Urinary bladder (tissue), 4 donors: Measurements from ENCODE around the gene RIN3. TPM values are rescaled to one million over a fixed set of nuclear protein-coding genes. Genes with fewer than 3 reads are reported as not detected.

Source experiments
- DNase-seq: peaks from one replicate; pipeline ENCODE4 v3.0.0-alpha.2; 2015; ENCODE audit errors: extremely low spot score
- H3K27ac ChIP-seq: one replicate; pipeline ENCODE4 v1.5.1; 2013; ENCODE audit warnings: low read depth, mild to moderate bottlenecking, moderate library complexity
- H3K36me3 ChIP-seq: one replicate; pipeline ENCODE4 v1.6.1; 2013; ENCODE audit warnings: mild to moderate bottlenecking, moderate library complexity; ENCODE audit not compliant: insufficient read depth
- H3K4me1 ChIP-seq: one replicate; pipeline ENCODE4 v1.6.1; 2013; ENCODE audit warnings: mild to moderate bottlenecking, moderate library complexity; ENCODE audit not compliant: insufficient read depth
- H3K4me3 ChIP-seq: one replicate; pipeline ENCODE4 v1.5.1; 2013; ENCODE audit warnings: low read depth, low read length
- WGBS: extraction: QIAGEN DNeasy Blood & Tissue Kit; methylation state at CpG from one replicate; pipeline ENCODE4 v1.1.7; 2013; 5-methylcytosine and 5-hydroxymethylcytosine counted together
- polyA plus RNA-seq: library from polyadenylated mRNA; stranded (reverse); fragments of 200-250 nt; gene quantifications from one replicate; pipeline ENCODE4 v1.2.3, GENCODE V29; 2013
- total RNA-seq: library from RNA; depleted of rRNA; stranded (reverse); fragments of >200 nt; gene quantifications from one replicate; pipeline ENCODE4 v1.2.3, GENCODE V29; 2014
- donor health status: healthy with polysubstance abuse.
- donor health status: healthy.

The RIN3 gene
- total and polyA plus RNA-seq, 2 donors = 9.1 to 21.7 TPM

DNA sequence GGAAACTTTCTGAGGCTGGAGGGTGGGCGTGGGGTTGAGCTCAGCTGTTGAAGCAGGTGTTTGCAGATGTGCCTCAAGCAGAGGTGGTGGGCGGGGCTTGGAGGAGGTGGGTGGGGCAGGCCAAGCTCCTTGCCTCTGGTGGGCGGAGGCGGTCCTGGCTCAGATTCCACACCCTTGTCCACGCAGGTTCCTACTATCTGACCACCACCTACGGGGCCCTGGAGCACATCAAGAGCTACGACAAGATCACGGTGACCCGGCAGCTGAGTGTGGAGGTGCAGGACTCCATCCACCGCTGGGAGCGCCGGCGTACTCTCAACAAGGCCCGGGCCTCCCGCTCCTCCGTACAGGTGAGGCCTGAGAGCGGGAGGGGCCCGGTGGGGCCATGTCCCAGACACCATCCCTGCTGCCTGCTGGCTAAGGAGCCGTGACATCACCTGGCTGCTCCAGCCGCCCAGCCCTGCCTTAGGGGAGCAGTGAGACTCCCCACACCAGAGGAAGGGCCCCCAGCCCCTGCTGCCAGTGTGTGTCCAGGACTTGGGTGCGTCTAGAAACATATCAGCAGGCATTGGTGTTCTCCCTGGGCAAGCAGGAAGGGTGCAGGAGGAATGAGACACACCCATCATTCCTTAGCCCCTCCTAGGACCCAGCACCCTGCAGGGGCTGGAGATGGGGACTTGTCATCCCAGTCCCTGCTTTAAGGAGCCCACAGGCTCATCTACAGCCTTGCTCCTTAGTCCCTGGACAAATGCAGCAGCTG is 171.4 kb downstream of the RIN3 start:
- WGBS = 88% methylated on average over 21 of the region's 21 CpGs
- Histone ChIP-seq H3K4me3 (no peak overlapping the region), H3K36me3 (no peaks in the 10 kb centered on the region), H3K27ac (no peak overlapping the region), H3K4me1 (no peaks in the 10 kb centered on the region)
- DNase-seq = no peak

DNA sequence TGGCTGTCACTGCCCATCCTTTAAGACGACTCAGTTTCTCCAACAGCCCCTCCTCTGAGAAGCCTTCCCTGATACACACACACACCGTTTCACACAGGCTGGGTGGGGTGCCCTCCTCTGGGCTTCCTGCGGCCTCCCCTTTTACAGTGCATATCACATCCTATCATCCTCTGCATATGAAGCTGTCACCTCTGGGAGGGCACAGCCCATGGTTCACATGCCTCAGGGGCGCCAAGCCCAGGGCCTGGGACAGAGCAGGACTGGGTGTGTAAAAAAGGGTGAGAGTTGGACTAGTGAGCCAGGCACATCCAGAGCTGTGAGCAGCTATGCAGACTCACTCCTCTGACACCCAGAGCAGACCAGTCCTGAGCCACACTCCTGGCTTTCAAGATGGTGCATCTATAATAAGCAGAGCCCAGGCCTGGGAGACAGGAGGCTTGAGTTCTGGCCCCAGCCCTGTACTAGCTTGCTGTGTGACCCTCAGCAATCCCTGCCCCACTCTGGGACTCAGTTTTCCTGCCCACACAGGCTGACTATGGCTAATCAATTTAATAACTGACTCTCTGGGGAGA is 172.3 kb downstream of the RIN3 start:
- no peak for DNase-seq
- WGBS = 94% methylated on average over 4 of the region's 4 CpGs

DNA sequence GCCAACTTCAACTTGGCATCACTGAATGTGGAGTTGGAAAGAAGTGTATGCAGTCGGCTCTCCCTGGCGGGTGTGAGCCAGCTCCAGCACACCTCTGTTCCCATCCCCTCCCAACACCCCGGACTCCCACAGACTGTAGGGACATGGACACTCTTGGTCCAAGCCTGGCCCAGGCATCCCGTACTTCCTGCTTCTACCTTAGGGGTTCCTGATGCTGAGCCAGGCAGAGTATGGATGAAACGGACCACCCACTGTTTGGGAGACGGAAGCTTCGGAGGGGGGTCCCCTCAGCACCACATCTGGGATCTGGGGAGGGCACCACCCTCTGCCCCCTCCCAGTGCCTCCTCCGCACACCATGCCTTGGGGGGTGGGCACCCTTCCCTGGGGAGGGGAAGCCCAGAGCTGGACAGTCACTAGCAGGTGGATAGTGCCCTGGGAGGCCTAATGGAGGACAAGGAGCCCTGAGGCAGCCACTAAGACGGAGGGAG is 172.9 kb downstream of the RIN3 start:
- H3K36me3 ChIP-seq = no peaks in the 10 kb centered on the region
- no peak overlapping the region for H3K4me3 ChIP-seq
- DNase-seq = no peak
- H3K27ac ChIP-seq = no peak overlapping the region
- no peaks in the 10 kb centered on the region for H3K4me1 ChIP-seq
- 74% methylated on average over 9 of the region's 9 CpGs for WGBS

More for the DNA sequence above, 172.3 kb downstream of the RIN3 start:
- Histone ChIP-seq H3K4me1 (no peaks in the 10 kb centered on the region), H3K27ac (no peak overlapping the region), H3K4me3 (no peak overlapping the region), H3K36me3 (no peaks in the 10 kb centered on the region)

DNA sequence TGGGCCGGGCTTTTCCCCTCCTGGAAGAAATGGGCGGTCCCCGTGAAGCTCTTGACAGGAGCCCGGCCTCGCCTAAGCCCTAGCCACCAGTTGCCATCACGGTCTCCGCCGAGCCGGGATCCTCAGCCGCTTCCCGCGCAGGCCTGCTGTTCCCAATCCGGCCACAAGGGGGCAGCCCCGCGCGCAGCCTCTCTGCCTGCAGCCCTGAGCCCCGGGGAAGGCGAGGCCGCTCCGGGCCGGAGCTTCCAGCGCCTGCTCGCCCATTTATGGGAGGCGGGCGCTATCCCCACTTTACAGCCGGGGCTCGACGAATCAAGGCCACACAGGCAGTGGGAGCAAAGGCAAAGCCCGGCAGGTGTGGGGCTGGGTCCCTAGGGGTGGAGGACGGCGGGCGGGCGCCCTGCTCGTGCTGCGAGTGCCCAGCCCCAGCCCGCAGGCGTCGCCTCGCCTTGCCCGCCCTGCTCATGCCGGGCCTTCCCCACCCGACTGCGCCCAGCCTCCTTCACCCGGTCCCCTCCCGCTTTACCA is 173.4 kb downstream of the RIN3 start:
- Histone ChIP-seq H3K4me1 (no peaks in the 10 kb centered on the region), H3K27ac (no peak overlapping the region), H3K4me3 (peak overlapping the region; percentile 22), H3K36me3 (no peaks in the 10 kb centered on the region)
- no peak for DNase-seq
- 10% methylated on average over 45 of the region's 45 CpGs for WGBS

DNA sequence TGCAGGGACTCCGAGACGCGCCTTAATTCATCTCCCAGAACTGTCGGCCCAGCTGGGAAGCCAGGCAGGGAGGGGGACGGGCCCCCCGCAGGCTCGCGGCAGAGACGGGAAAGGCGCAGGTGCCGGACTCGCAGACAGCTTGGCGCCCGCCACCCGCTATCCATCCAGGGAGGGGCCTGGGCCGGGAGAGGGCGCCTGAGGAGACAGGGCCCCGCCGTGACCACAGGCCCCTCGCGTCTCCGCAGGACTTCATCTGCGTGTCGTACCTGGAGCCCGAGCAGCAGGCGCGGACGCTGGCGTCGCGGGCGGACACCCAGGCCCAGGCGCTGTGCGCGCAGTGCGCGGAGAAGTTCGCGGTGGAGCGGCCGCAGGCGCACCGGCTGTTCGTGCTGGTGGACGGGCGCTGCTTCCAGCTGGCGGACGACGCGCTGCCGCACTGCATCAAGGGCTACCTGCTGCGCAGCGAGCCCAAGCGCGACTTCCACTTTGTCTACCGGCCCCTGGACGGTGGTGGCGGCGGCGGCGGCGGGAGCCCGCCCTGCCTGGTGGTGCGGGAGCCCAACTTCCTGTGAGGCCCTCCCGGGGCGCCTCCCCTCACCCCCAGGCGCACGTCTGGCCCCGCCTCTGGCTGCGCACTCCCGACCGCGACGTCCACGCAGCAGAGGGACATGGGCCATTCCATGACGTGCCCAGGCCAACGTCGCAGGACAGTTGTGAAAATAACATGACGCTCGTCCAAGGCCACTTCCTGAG is 174.3 kb downstream of the RIN3 start:
- no peaks in the 10 kb centered on the region for H3K4me1 ChIP-seq
- peak overlapping the region; percentile 23 for H3K4me3 ChIP-seq
- no peaks in the 10 kb centered on the region for H3K36me3 ChIP-seq
- H3K27ac ChIP-seq = no peak overlapping the region
- WGBS = 36% methylated on average over 80 of the region's 80 CpGs
- DNase-seq = no peak

DNA sequence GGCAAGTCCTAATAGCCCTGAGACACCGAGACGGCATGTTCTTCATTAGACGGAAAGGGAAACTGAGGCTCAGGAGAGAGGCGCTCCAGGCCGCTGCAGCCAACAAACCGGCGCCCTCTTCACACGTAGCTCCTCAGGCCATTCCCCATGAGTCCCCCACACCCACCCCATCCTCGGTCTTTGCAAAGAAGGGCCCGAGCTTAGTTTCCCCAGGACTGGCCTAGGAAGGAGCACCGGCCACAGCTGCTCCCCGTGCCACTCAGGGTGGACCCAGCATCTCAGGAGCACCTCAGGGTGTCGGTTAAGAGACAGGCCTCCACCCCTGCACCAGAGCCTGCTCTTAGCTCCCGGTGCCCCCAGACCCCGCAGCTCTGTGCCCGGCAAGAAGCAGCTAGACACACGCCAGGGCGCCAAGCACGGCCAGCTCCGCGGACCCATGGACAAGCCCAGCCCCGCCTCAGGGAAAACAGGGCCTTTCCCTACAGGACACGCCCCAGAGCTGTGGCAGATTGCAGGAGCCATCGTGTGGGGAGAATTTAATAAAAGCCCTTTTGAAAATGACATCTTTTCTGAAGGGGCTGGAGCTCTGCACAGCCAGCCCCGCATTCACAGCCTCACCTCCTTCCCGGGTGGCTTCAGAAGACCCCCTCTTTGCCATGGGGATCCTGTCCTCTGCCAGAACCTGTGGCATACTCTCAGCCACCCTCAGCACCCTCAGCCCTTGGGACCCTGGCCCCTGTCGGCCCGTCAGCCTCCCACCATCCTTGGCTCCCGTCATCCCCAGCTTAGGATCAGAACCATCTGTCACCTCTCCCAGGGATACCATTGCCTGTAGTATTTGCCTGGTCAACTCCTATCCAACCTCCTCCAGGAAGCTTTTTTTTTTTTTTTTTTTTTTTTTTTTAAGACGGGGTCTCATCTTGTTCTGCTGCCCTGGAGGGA is 175.1 kb downstream of the RIN3 start:
- Histone ChIP-seq H3K4me3 (no peak overlapping the region), H3K27ac (no peak overlapping the region), H3K36me3 (no peaks in the 10 kb centered on the region), H3K4me1 (no peaks in the 10 kb centered on the region)
- WGBS = 90% methylated on average over 30 of the region's 30 CpGs
- no peak for DNase-seq

DNA sequence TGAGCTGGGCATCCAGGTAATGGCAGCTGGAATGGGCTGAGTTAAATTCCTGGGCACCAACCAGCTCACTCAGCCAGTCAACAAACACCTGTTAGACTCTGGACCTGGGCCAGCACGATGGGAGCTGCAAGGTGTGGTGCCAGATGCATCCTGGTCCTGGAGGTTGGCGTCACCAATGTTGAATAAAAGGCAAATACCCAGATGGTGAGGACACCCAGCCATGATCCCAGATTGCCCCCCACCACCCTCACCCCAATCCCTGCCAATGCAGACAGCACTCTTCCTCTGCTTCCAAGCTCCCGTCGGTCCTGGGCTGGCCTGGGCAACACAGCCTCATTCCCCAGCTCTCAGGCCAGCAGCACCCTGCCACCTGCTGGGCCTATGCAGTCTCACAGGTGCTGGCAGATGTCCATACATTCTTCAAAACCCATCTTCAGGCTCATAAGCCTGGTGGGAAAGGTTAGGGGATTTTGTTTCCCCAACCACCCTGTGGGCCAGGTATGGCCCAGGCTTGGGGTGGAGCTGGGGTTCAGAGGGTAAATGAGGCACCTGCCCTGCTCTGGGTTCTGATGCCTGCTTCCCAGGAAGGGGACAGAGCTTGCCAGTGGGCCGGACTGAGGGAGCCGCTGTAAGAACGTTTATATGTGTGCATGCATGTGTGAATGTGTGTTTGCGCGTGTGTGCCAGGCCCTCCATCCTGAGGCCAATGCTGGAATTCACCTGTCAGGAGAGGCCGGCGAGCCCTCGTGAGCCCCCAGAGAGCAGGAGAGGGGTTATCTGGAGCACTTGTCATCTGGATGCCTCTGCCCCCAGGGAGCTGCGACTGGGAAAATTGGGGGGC is 176.8 kb downstream of the RIN3 start:
- no peak overlapping the region for H3K27ac ChIP-seq
- no peaks in the 10 kb centered on the region for H3K4me1 ChIP-seq

DNA sequence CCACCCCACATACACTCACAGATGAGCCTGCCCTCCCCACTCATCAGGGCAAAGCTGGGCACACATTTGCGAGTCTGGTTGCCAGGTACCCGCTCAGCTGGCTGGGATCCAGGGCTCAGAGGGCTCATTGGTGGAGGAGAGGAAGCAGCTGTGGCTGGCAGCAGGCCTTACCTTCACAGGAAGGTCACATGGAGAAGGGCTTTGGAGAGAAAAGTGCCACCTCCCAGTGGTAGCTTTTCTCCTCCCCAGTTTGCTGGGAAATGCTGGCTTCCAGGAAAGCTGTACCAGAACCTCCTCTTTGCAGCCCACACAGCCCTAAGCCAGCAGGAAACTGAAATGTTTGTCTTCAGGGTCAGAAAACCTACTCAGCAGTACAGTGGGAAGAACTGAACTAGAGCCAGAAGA is 179.2 kb downstream of the RIN3 start:
- Histone ChIP-seq H3K4me3 (no peak overlapping the region), H3K27ac (no peak overlapping the region), H3K4me1 (no peaks in the 10 kb centered on the region), H3K36me3 (no peaks in the 10 kb centered on the region)
- DNase-seq = no peak
- 21% methylated on average over 2 of the region's 2 CpGs for WGBS

More for the DNA sequence above, 176.8 kb downstream of the RIN3 start:
- no peak for DNase-seq
- no peaks in the 10 kb centered on the region for H3K36me3 ChIP-seq
- H3K4me3 ChIP-seq = no peak overlapping the region
- WGBS = 72% methylated on average over 13 of the region's 13 CpGs

DNA sequence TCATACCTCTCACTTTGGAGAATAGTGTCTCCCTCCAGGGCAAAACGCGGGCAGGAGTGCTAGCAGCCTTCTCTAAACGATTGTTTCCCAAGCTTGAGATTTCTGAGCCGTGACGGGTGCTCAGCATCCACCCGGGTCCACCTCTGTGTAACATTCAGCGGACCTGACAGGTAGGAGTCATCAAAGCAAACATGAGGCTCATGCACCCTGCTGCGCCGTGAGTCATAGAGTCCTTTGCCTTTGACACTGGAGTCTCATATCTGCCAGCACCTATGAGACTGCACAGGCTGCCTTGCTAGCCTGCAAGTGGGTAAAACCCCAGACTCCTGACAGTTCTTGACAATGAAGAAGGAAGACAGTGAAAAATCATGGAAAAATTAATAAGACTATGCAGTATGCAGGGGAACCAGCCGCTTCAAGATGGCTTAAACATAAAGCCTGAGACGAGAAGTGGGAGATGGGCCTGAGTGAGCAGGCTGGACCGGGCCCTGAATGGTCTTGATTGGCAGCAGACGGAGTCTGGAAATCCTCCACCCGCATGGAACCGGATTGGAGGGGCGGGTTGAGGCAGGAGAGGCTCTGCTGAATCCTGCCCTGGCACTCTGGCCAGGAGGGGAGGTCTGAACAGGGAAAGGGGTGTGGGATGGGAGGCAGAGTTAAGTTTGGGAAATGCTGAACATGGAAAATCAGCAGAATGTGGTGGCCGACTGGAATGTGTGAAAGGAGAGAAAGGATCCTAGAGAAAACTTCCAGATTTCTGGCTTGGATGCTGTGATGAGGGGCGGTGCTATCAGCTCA is 180.6 kb downstream of the RIN3 start:
- H3K27ac ChIP-seq = no peak overlapping the region
- no peak for DNase-seq
- H3K4me1 ChIP-seq = no peaks in the 10 kb centered on the region
- H3K4me3 ChIP-seq = no peak overlapping the region
- no peaks in the 10 kb centered on the region for H3K36me3 ChIP-seq
- 67% methylated on average over 18 of the region's 18 CpGs for WGBS

DNA sequence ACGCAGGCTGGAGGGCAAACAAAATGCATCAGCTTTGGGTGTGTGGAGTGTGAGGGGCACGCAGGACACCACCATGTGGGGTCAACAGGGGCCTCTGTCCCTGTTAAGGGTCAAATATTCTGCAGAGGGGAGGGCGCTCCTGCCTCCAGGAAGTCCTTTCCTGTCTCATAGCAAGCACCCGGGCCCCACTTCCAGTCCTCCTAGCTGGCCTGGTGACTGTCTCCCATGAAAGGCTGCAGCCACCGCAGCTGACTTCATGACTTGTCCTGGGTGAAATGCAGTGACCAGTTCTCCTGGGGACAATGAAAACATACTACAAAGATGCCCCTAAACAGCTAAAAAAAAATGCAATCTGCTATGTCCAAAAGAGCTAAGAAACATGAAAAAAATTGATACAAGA is 181.2 kb downstream of the RIN3 start:
- WGBS = 54% methylated on average over 5 of the region's 5 CpGs
- Histone ChIP-seq H3K27ac (no peak overlapping the region), H3K4me3 (no peak overlapping the region), H3K36me3 (no peaks in the 10 kb centered on the region), H3K4me1 (no peaks in the 10 kb centered on the region)
- DNase-seq = no peak

DNA sequence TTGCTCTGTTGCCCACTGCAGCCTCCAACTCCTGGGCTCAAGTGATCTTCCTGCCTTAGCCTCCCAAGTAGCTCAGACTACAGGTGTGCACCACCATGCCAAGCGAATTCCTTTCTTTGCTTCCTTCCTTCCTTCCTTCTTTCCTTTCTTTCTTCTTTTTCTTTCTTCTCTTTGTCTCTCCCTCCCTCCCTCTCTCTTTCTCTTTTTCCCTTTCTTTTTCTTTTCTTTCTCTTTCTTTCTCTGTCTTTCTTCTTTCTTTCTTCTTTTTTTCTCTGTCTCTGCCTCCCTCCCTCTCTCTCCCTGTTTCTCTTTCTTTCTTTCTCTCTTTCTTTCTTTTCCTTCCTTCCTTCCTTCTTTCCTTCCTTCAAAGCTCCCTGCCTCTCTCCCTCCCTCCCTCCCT is 182.0 kb downstream of the RIN3 start:
- no peaks in the 10 kb centered on the region for H3K36me3 ChIP-seq
- no peaks in the 10 kb centered on the region for H3K4me1 ChIP-seq
- H3K27ac ChIP-seq = no peak overlapping the region
- 100% methylated on average over 1 of the region's 1 CpG for WGBS
- H3K4me3 ChIP-seq = no peak overlapping the region
- DNase-seq = no peak

DNA sequence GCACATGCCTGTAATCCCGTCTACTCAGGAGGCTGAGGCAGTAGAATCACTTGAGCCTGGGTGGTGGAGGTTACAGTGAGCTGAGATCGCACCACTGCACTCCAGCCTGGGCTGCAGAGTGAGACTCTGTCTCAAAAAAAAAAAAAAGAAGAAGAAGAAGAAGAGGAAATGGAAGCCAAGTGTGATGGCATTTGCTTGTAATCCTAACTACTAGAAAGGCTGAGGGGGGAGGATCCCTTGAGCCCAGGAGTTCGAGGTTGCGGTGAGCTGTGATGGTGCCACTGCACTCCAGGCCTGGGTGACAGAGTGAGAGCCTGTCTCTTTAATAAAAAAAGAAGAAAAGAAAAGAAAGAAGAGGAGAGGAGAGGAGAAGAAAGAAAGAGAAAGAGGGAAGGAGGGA is 182.8 kb downstream of the RIN3 start:
- DNase-seq = no peak
- Histone ChIP-seq H3K27ac (no peak overlapping the region), H3K4me1 (no peaks in the 10 kb centered on the region), H3K36me3 (no peaks in the 10 kb centered on the region), H3K4me3 (no peak overlapping the region)
- 78% methylated on average over 4 of the region's 4 CpGs for WGBS
